B cell (primary cell): ENCODE data around the gene JARID2.
A peak's percentile ranks its signal among the peaks of the same experiment; 100 is the strongest.

ENCODE experiments used
- EZH2 ChIP-seq: IDR thresholded peaks from 2 replicates; pipeline ENCODE4 v1.6.1; 2012; ENCODE audit warnings: borderline replicate concordance, low read depth, mild to moderate bottlenecking, moderate library complexity, low read length; ENCODE audit not compliant: insufficient read depth, poor library complexity, severe bottlenecking
- TF ChIP-seq, protein P1 (sequence below): fragments of 200-600 bp; IDR thresholded peaks from one replicate; pipeline ENCODE4 v1.8.0; 2022; ENCODE audit warnings: antibody characterized with exemption, mild to moderate bottlenecking

DNA sequence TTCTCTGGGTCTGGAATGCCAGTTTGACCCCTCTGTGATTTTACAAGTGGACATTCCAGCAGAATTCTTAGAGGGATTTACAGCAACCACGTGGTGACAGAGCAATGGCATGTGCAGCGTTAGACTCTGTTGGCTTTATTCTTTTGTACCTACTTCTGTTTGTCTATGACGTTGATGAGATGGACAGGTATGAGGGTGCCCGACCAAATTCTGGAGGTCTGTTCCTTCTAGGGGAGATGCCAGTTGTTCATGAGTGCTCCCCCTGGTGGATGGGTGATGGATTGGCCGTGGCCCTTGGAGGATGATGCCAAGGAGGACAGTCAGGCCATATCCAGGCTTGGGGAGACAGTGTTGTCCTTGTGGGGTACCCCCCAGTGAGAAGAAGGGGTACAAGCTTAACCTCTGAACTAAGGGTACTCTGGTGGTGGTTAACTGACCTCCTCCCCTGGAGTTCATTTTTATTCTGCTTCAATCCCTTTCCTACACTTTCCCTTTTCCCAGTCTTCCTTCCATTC is 218.4 kb downstream of the JARID2 start:
- TF ChIP-seq, protein P1, sequence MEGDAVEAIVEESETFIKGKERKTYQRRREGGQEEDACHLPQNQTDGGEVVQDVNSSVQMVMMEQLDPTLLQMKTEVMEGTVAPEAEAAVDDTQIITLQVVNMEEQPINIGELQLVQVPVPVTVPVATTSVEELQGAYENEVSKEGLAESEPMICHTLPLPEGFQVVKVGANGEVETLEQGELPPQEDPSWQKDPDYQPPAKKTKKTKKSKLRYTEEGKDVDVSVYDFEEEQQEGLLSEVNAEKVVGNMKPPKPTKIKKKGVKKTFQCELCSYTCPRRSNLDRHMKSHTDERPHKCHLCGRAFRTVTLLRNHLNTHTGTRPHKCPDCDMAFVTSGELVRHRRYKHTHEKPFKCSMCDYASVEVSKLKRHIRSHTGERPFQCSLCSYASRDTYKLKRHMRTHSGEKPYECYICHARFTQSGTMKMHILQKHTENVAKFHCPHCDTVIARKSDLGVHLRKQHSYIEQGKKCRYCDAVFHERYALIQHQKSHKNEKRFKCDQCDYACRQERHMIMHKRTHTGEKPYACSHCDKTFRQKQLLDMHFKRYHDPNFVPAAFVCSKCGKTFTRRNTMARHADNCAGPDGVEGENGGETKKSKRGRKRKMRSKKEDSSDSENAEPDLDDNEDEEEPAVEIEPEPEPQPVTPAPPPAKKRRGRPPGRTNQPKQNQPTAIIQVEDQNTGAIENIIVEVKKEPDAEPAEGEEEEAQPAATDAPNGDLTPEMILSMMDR = peak; percentile 82
- TF ChIP-seq EZH2 = no peak
